ENCODE measurements around the gene CLCA2. TPM values are rescaled to one million over a fixed set of nuclear protein-coding genes. Genes with fewer than 3 reads are reported as not detected.

The CLCA2 gene
- total RNA-seq, 1 experiment from 2014 or later, result 0.07 TPM

GRCh38 chr1:86389307-86389706 is 34.7 kb upstream of the CLCA2 start:
- H3K27me3 Mint-ChIP-seq (ENCODE audit: insufficient read depth, unreplicated experiment), result no peaks in the 10 kb centered on the region
- DNase-seq, result no peak
- H3K9me3 Mint-ChIP-seq (ENCODE audit: unreplicated experiment), result no peaks in the 10 kb centered on the region
- no peak overlapping the region for H3K4me3 ChIP-seq (ENCODE audit: low read depth, low read length)
- CTCF ChIA-PET, result no interaction called here
- H3K36me3 Mint-ChIP-seq (ENCODE audit: insufficient read depth, unreplicated experiment), result no peaks in the 10 kb centered on the region
- intact Hi-C loops (cut with micrococcal nuclease; ENCODE audit: unreplicated experiment), result loop anchor here (10.0 kb wide), 2 partner anchors 295 to 525 kb away; partner anchors contain the start of genes HS2ST1 and SELENOF
- H3K27ac Mint-ChIP-seq (ENCODE audit: unreplicated experiment), result no peak overlapping the region
- peaks cover 10% of the 10 kb centered on the region; the same call in 1 of the 2 replicates for H3K4me1 ChIP-seq
- BruUV-seq (replicated peaks), result no TSS peak
- no peaks in the 10 kb centered on the region for H3K27me3 ChIP-seq (replicated peaks; ENCODE audit: control insufficient read depth, insufficient read depth, low read length)
- POLR2A ChIA-PET, result no interaction called here
- H3K4me3 Mint-ChIP-seq (ENCODE audit: unreplicated experiment), result no peak overlapping the region
- H3K9me3 ChIP-seq, result no peaks in the 10 kb centered on the region
- TF ChIP-seq CTCF (IDR thresholded peaks at IDR 0.05; ENCODE audit: insufficient read depth in 1 of 2, low read depth in 1 of 2, low read length in 1 of 2, severe bottlenecking in 1 of 2, unreplicated experiment in 1 of 2), result no peak
- H3K36me3 ChIP-seq (ENCODE audit: control insufficient read depth, insufficient read depth, low read length), result no peaks in the 10 kb centered on the region
- H3K4me1 Mint-ChIP-seq (ENCODE audit: low read depth, unreplicated experiment), result peaks cover 2% of the 10 kb centered on the region

GRCh38 chr1:86394416-86394815 is 29.6 kb upstream of the CLCA2 start:
- intact Hi-C loops (cut with micrococcal nuclease; ENCODE audit: unreplicated experiment), result no loop called here
- DNase-seq, result no peak
- BruUV-seq (replicated peaks), result no TSS peak
- Histone ChIP-seq H3K4me3 (ENCODE audit: low read depth, low read length) (no peak overlapping the region), H3K9me3 (no peaks in the 10 kb centered on the region), H3K36me3 (ENCODE audit: control insufficient read depth, insufficient read depth, low read length) (no peaks in the 10 kb centered on the region), H3K4me1 (no peaks in the 10 kb centered on the region), H3K27me3 (replicated peaks; ENCODE audit: control insufficient read depth, insufficient read depth, low read length) (no peaks in the 10 kb centered on the region)
- Mint-ChIP-seq H3K9me3 (ENCODE audit: unreplicated experiment) (no peaks in the 10 kb centered on the region), H3K27ac (ENCODE audit: unreplicated experiment) (no peak overlapping the region), H3K4me3 (ENCODE audit: unreplicated experiment) (peak overlapping the region; percentile 10), H3K36me3 (ENCODE audit: insufficient read depth, unreplicated experiment) (no peaks in the 10 kb centered on the region), H3K27me3 (ENCODE audit: insufficient read depth, unreplicated experiment) (no peaks in the 10 kb centered on the region), H3K4me1 (ENCODE audit: low read depth, unreplicated experiment) (peaks cover 6% of the 10 kb centered on the region)
- no peak for TF ChIP-seq CTCF (IDR thresholded peaks at IDR 0.05; ENCODE audit: insufficient read depth in 1 of 2, low read depth in 1 of 2, low read length in 1 of 2, severe bottlenecking in 1 of 2, unreplicated experiment in 1 of 2)
- ChIA-PET POLR2A (no interaction called here), CTCF (interaction anchor here (0.7 kb wide), 1 partner anchor 108 kb away, joined by 4 read pairs; no protein-coding TSS in a partner anchor)

GRCh38 chr1:86395751-86396497 is 28.0 kb upstream of the CLCA2 start, which contains the start of gene ODF2L:
ODF2L (minus strand) TSS chr1:86396323; CDS start chr1:86387027, 9,296 bp downstream.
- peak within 1 kb of the TSS; percentile 93 for H3K4me3 Mint-ChIP-seq (ENCODE audit: unreplicated experiment)

More at GRCh38 chr1:86395751-86396497, 28.0 kb upstream of the CLCA2 start, which contains the start of gene ODF2L:
- H3K4me1 Mint-ChIP-seq (ENCODE audit: low read depth, unreplicated experiment), result peaks cover 6% of the 10 kb centered on the region
- ChIA-PET POLR2A (no interaction called here), CTCF (interaction anchor here (0.6 kb wide), 1 partner anchor 309 kb away, joined by 4 read pairs; the partner anchor contains the start of gene SH3GLB1)
- no peaks in the 10 kb centered on the region for H3K27me3 Mint-ChIP-seq (ENCODE audit: insufficient read depth, unreplicated experiment)
- no peaks in the 10 kb centered on the region for H3K36me3 ChIP-seq (ENCODE audit: control insufficient read depth, insufficient read depth, low read length)
- TF ChIP-seq CTCF (IDR thresholded peaks at IDR 0.05; ENCODE audit: insufficient read depth in 1 of 2, low read depth in 1 of 2, low read length in 1 of 2, severe bottlenecking in 1 of 2, unreplicated experiment in 1 of 2), result no peak
- H3K27ac Mint-ChIP-seq (ENCODE audit: unreplicated experiment), result peak within 1 kb of the TSS; percentile 83
- no peaks in the 10 kb centered on the region for H3K4me1 ChIP-seq
- no peaks in the 10 kb centered on the region for H3K27me3 ChIP-seq (replicated peaks; ENCODE audit: control insufficient read depth, insufficient read depth, low read length)
- H3K36me3 Mint-ChIP-seq (ENCODE audit: insufficient read depth, unreplicated experiment), result no peaks in the 10 kb centered on the region
- intact Hi-C loops (cut with micrococcal nuclease; ENCODE audit: unreplicated experiment), result no loop called here
- peak; percentile 82 to 83 for DNase-seq
- H3K9me3 ChIP-seq, result no peaks in the 10 kb centered on the region
- peak within 1 kb of the TSS; percentile 74 for H3K4me3 ChIP-seq (ENCODE audit: low read depth, low read length)
- no peaks in the 10 kb centered on the region for H3K9me3 Mint-ChIP-seq (ENCODE audit: unreplicated experiment)
- BruUV-seq (replicated peaks), result TSS peak; percentile 30
